CD4-positive, alpha-beta memory T cell (primary cell): ENCODE data around the gene PPBP. TPM values are rescaled to one million over a fixed set of nuclear protein-coding genes. Genes with fewer than 3 reads are reported as not detected.

Source experiments
- CTCF ChIA-PET: fragments of 350-600 bp; sonication (Branson Sonifier 250); formaldehyde crosslinking; loops from one replicate; lab custom pipeline; 2021; ENCODE audit warnings: inconsistent platforms; ENCODE audit not compliant: partially characterized antibody; lab: Charles Lee
- POLR2A ChIA-PET: fragments of 350-600 bp; sonication (Branson Sonifier 250); formaldehyde crosslinking; loops from one replicate; lab custom pipeline; 2021; ENCODE audit not compliant: partially characterized antibody; lab: Charles Lee
- DNase-seq, 5 donors: peaks; one replicate each; pipeline versions ENCODE4 v3.0.0 to v3.0.0-alpha.2; 2020 to 2022; ENCODE audit warnings: mixed read lengths in 1 of 5
- H3K27ac ChIP-seq: one replicate; pipeline ENCODE4 v1.7.0; 2013; ENCODE audit warnings: low read depth, low read length
- H3K27me3 ChIP-seq: 2 replicates; pipeline ENCODE4 v1.7.0; 2013; ENCODE audit warnings: mild to moderate bottlenecking, low read length, moderate library complexity; ENCODE audit not compliant: insufficient read depth
- H3K36me3 ChIP-seq: 2 replicates; pipeline ENCODE4 v1.7.0; 2013; ENCODE audit warnings: mild to moderate bottlenecking, low read length, moderate library complexity; ENCODE audit not compliant: insufficient read depth
- H3K4me1 ChIP-seq: 2 replicates; pipeline ENCODE4 v1.7.0; 2013; ENCODE audit warnings: mild to moderate bottlenecking, low read length, moderate library complexity; ENCODE audit not compliant: insufficient read depth
- H3K4me3 ChIP-seq, 2 donors: one replicate each; pipeline ENCODE4 v1.7.0; 2013; ENCODE audit warnings: low read length in 2 of 2, mild to moderate bottlenecking in 1 of 2
- H3K9me3 ChIP-seq, 2 donors: one replicate each; pipeline ENCODE4 v1.7.0; 2013; ENCODE audit warnings: low read length in 2 of 2, control low read depth in 1 of 2; ENCODE audit not compliant: control insufficient read depth in 1 of 2
- H3K27ac Mint-ChIP-seq, 7 donors: one replicate each; pipeline ENCODE4 v1.8.0; 2020 to 2021; ENCODE audit warnings: mixed read lengths in 7 of 7, mild to moderate bottlenecking in 6 of 7, inconsistent platforms in 3 of 7, moderate library complexity in 3 of 7
- H3K27me3 Mint-ChIP-seq, 2 donors: one replicate each; pipeline ENCODE4 v1.8.0; 2020 to 2021; ENCODE audit warnings: mixed read lengths in 2 of 2
- H3K36me3 Mint-ChIP-seq, 2 donors: one replicate each; pipeline ENCODE4 v1.8.0; 2020 to 2021; ENCODE audit warnings: mixed read lengths in 2 of 2, inconsistent platforms in 1 of 2, mild to moderate bottlenecking in 1 of 2
- H3K4me1 Mint-ChIP-seq, 4 donors: one replicate each; pipeline ENCODE4 v1.8.0; 2020 to 2021; ENCODE audit warnings: mixed read lengths in 4 of 4, mild to moderate bottlenecking in 1 of 4
- H3K4me3 Mint-ChIP-seq, 8 donors: one replicate each; pipeline ENCODE4 v1.8.0; 2020 to 2021; ENCODE audit warnings: mixed read lengths in 8 of 8, mild to moderate bottlenecking in 7 of 8, moderate library complexity in 6 of 8, inconsistent platforms in 3 of 8
- H3K9me3 Mint-ChIP-seq, 8 donors: one replicate each; pipeline ENCODE4 v1.8.0; 2020 to 2021; ENCODE audit warnings: mixed read lengths in 8 of 8, mild to moderate bottlenecking in 5 of 8, inconsistent platforms in 3 of 8, moderate library complexity in 1 of 8
- intact Hi-C: fragments of 100-400 bp; cut with micrococcal nuclease; formaldehyde crosslinking; loops from one replicate; pipeline ENCODE4 v1.15.1; 2023
- polyA plus RNA-seq, 2 donors: library from polyadenylated mRNA; unstranded; fragments of 300-500 nt; fragmentation: Illumina TruSeq; gene quantifications; one replicate each; pipeline ENCODE4 v1.2.3, GENCODE V29; 2021
- total RNA-seq, 2 experiments: library from RNA; stranded (reverse); gene quantifications; one replicate each; pipeline ENCODE4 v1.2.3, GENCODE V29; 2021

PPBP gene
- total and polyA plus RNA-seq, 4 experiments from 2014 or later = 0.40 TPM; not detected in 3

DNA sequence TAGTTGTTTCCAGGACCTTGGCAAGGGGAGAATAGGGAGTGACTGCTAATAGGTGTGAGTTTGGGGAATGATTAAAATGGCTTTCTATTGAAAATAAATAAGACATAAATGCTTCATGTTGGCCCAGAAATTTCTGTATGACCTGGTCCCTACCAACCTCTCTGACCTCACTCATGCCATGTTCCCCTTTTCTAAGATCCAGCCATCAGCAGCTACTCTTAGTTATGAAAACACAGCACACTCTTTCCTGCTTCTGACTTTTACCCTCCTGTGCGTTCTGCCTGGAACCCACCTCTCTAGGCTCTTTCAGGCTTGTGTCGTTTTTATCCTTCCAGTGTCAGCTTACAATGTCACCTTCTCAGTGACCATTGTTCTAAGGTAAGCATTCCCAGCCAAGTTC is 25.3 kb upstream of the PPBP start:
- no peak overlapping the region for H3K27ac ChIP-seq
- H3K27ac Mint-ChIP-seq = no peak overlapping the region
- CTCF ChIA-PET = no interaction called here
- H3K9me3 ChIP-seq = no peaks in the 10 kb centered on the region
- no peaks in the 10 kb centered on the region for H3K36me3 ChIP-seq
- no peak for DNase-seq
- intact Hi-C loops = no loop called here
- H3K27me3 ChIP-seq = no peaks in the 10 kb centered on the region
- H3K4me1 Mint-ChIP-seq = no peaks in the 10 kb centered on the region
- peaks cover 0 to 4% (median 0%) of the 10 kb centered on the region in 8 donors for H3K9me3 Mint-ChIP-seq
- peaks cover 0 to 4% of the 10 kb centered on the region in 2 donors for H3K27me3 Mint-ChIP-seq
- no peak overlapping the region for H3K4me3 Mint-ChIP-seq
- POLR2A ChIA-PET = no interaction called here
- H3K36me3 Mint-ChIP-seq = no peaks in the 10 kb centered on the region
- no peak overlapping the region for H3K4me3 ChIP-seq
- no peaks in the 10 kb centered on the region for H3K4me1 ChIP-seq

DNA sequence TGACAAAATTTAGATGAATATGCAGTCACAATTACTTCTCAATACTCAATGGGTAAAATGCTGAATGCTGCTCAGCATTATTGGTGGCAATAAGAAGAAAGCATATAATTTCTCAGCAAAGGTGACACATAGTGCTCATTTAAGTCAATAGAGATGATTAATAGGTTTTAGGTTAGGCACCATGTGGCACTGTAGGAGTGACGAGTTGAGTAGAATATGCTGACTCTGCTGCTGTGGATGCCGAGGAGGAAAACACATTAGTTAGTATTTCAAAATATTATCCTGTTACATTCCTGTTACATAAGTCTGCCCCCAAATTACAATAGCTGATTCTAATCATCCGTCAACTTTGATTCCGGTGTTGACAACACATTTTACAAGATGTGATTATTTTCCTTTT is 24.1 kb upstream of the PPBP start:
- H3K4me3 ChIP-seq = no peak overlapping the region
- no peak overlapping the region for H3K27ac Mint-ChIP-seq
- no peak overlapping the region for H3K4me3 Mint-ChIP-seq
- POLR2A ChIA-PET = no interaction called here
- H3K36me3 Mint-ChIP-seq = no peaks in the 10 kb centered on the region
- H3K27me3 Mint-ChIP-seq = peaks cover 0 to 4% of the 10 kb centered on the region in 2 donors
- H3K27me3 ChIP-seq = no peaks in the 10 kb centered on the region
- H3K9me3 ChIP-seq = no peaks in the 10 kb centered on the region
- H3K4me1 Mint-ChIP-seq = no peaks in the 10 kb centered on the region
- intact Hi-C loops = no loop called here
- H3K4me1 ChIP-seq = no peaks in the 10 kb centered on the region
- no peaks in the 10 kb centered on the region for H3K36me3 ChIP-seq
- CTCF ChIA-PET = no interaction called here
- DNase-seq = no peak
- H3K27ac ChIP-seq = no peak overlapping the region
- peaks cover 0 to 4% (median 0%) of the 10 kb centered on the region in 8 donors for H3K9me3 Mint-ChIP-seq

- H3K9me3 Mint-ChIP-seq = peaks cover 0 to 4% (median 0%) of the 10 kb centered on the region in 8 donors
- POLR2A ChIA-PET = no interaction called here
Measured at GRCh38 chr4:74009307-74009706, 21.3 kb upstream of the PPBP start.

GRCh38 chr4:74006009-74006476 is 18.1 kb upstream of the PPBP start:
- no peaks in the 10 kb centered on the region for H3K27me3 Mint-ChIP-seq
- no peak overlapping the region for H3K27ac Mint-ChIP-seq
- peaks cover 0 to 4% (median 0%) of the 10 kb centered on the region in 8 donors for H3K9me3 Mint-ChIP-seq
- H3K4me3 Mint-ChIP-seq = no peak overlapping the region
- POLR2A ChIA-PET = no interaction called here
- Histone ChIP-seq H3K27ac (no peak overlapping the region), H3K4me3 (no peak overlapping the region), H3K4me1 (no peaks in the 10 kb centered on the region), H3K27me3 (no peaks in the 10 kb centered on the region), H3K9me3 (no peaks in the 10 kb centered on the region), H3K36me3 (no peaks in the 10 kb centered on the region)
- H3K4me1 Mint-ChIP-seq = no peaks in the 10 kb centered on the region
- CTCF ChIA-PET = no interaction called here
- no peak for DNase-seq
- intact Hi-C loops = no loop called here
- H3K36me3 Mint-ChIP-seq = no peaks in the 10 kb centered on the region

More at GRCh38 chr4:74009307-74009706, 21.3 kb upstream of the PPBP start:
- no peak overlapping the region for H3K27ac Mint-ChIP-seq
- H3K27me3 ChIP-seq = no peaks in the 10 kb centered on the region
- CTCF ChIA-PET = no interaction called here
- peaks cover 0 to 4% of the 10 kb centered on the region in 2 donors for H3K27me3 Mint-ChIP-seq
- H3K36me3 Mint-ChIP-seq = no peaks in the 10 kb centered on the region
- H3K9me3 ChIP-seq = no peaks in the 10 kb centered on the region
- DNase-seq = no peak
- no peak overlapping the region for H3K4me3 Mint-ChIP-seq
- intact Hi-C loops = no loop called here
- no peaks in the 10 kb centered on the region for H3K4me1 Mint-ChIP-seq
- H3K36me3 ChIP-seq = no peaks in the 10 kb centered on the region
- H3K27ac ChIP-seq = no peak overlapping the region
- no peak overlapping the region for H3K4me3 ChIP-seq
- no peaks in the 10 kb centered on the region for H3K4me1 ChIP-seq

GRCh38 chr4:74005528-74005927 is 17.5 kb upstream of the PPBP start:
- Histone ChIP-seq H3K36me3 (no peaks in the 10 kb centered on the region), H3K4me1 (no peaks in the 10 kb centered on the region), H3K27ac (no peak overlapping the region), H3K4me3 (no peak overlapping the region), H3K9me3 (no peaks in the 10 kb centered on the region), H3K27me3 (no peaks in the 10 kb centered on the region)
- H3K9me3 Mint-ChIP-seq = peaks cover 0 to 4% (median under 1%) of the 10 kb centered on the region in 8 donors
- DNase-seq = no peak
- intact Hi-C loops = no loop called here
- ChIA-PET CTCF (no interaction called here), POLR2A (no interaction called here)
- H3K4me1 Mint-ChIP-seq = no peaks in the 10 kb centered on the region
- H3K27ac Mint-ChIP-seq = no peak overlapping the region
- no peaks in the 10 kb centered on the region for H3K36me3 Mint-ChIP-seq
- H3K4me3 Mint-ChIP-seq = no peak overlapping the region
- no peaks in the 10 kb centered on the region for H3K27me3 Mint-ChIP-seq

DNA sequence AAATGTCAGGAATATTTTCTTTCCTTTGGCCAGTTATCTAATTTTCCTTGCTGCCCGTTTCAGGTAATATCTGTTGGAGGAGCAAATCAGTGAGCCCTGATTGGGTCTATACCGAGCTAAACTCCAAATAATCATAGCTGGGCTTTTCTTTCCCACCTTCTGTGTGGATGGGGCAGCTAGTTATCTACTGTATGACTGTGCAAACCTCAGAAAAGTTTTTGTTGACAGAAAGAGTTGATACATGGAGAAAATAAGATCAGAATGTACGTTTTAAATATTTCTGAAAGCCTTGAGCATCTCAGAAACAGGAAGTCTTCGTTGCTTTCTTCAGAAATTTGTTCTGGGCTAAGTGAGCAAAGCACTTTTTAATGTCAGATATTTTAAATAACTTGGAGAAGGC is 16.7 kb upstream of the PPBP start:
- Mint-ChIP-seq H3K9me3 (peaks cover 0 to 4% (median 0%) of the 10 kb centered on the region in 8 donors), H3K4me1 (no peaks in the 10 kb centered on the region), H3K27ac (no peak overlapping the region), H3K36me3 (no peaks in the 10 kb centered on the region), H3K4me3 (no peak overlapping the region), H3K27me3 (no peaks in the 10 kb centered on the region)
- DNase-seq = no peak
- intact Hi-C loops = no loop called here
- POLR2A ChIA-PET = no interaction called here
- no peaks in the 10 kb centered on the region for H3K9me3 ChIP-seq
- H3K4me3 ChIP-seq = no peak overlapping the region
- H3K36me3 ChIP-seq = no peaks in the 10 kb centered on the region
- H3K27me3 ChIP-seq = no peaks in the 10 kb centered on the region
- H3K27ac ChIP-seq = no peak overlapping the region
- CTCF ChIA-PET = no interaction called here
- H3K4me1 ChIP-seq = no peaks in the 10 kb centered on the region

- no peak overlapping the region for H3K27ac Mint-ChIP-seq
- CTCF ChIA-PET = no interaction called here
- POLR2A ChIA-PET = no interaction called here
- Histone ChIP-seq H3K36me3 (no peaks in the 10 kb centered on the region), H3K27ac (no peak overlapping the region), H3K4me1 (no peaks in the 10 kb centered on the region), H3K9me3 (no peaks in the 10 kb centered on the region), H3K27me3 (no peaks in the 10 kb centered on the region), H3K4me3 (no peak overlapping the region)
- peaks cover 0 to 9% of the 10 kb centered on the region in 2 donors for H3K27me3 Mint-ChIP-seq
- intact Hi-C loops = no loop called here
- H3K4me3 Mint-ChIP-seq = no peak overlapping the region
- peaks cover 0 to 4% (median 0%) of the 10 kb centered on the region in 8 donors for H3K9me3 Mint-ChIP-seq
- no peak for DNase-seq
- no peaks in the 10 kb centered on the region for H3K36me3 Mint-ChIP-seq
- H3K4me1 Mint-ChIP-seq = no peaks in the 10 kb centered on the region
Measured at GRCh38 chr4:74000301-74000700, 12.3 kb upstream of the PPBP start.
